ENCODE measurements around the gene RNF135. TPM values are rescaled to one million over a fixed set of nuclear protein-coding genes. Genes with fewer than 3 reads are reported as not detected.

RNF135 gene
- total and polyA plus RNA-seq, 2 of the 4 experiments (the other 2 are of a cell fraction) = 5.9 to 9.0 TPM

DNA sequence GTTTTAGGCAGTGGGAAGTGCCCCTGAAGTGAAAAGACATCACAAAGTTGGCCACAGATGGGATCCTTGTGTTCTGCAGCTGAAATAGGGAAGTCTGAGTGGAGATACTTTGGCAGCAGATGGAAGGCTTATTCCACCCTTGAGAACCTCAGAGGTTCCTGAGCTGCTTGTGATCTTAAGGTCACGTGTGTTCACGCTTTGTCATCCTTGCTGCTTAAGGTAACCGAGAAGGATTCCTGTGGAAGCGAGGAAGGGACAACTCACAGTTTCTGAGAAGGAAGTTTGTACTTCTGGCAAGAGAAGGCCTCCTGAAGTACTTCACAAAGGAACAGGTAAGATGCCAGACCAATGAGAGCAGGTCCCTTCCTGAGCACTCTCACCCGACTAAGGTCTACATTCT is 36.9 kb upstream of the RNF135 start:
- H3K4ac ChIP-seq (ENCODE audit: low read depth, low read length) = no peak overlapping the region
- dilution Hi-C loops (cut with HindIII; ENCODE audit: low sequenced_read_pairs, unreplicated experiment) (no loop called here), in situ Hi-C loops (cut with MboI; ENCODE audit: low sequenced_read_pairs) (no loop called here), intact Hi-C loops (cut with micrococcal nuclease) (no loop called here)
- H2AK5ac ChIP-seq (ENCODE audit: low read depth, low read length) = no peak overlapping the region
- BruUV-seq (replicated peaks) = no TSS peak
- H3K79me1 ChIP-seq (ENCODE audit: low read depth in 1 of 2, low read length in 2 of 2) = no peaks in the 10 kb centered on the region
- H4K20me1 ChIP-seq (ENCODE audit: insufficient read depth, low read length) = no peaks in the 10 kb centered on the region
- H2BK20ac ChIP-seq (ENCODE audit: low read depth, low read length) = no peak overlapping the region
- no peak overlapping the region for H2BK15ac ChIP-seq (ENCODE audit: low read depth, low read length)
- H4K5ac ChIP-seq (ENCODE audit: low read depth, low read length) = no peak overlapping the region
- H3K14ac ChIP-seq (replicated peaks; ENCODE audit: low read depth, low read length) = no peak overlapping the region
- H3K18ac ChIP-seq (ENCODE audit: low read depth, low read length) = no peak overlapping the region
- no peaks in the 10 kb centered on the region for H3K9me3 ChIP-seq (ENCODE audit: control insufficient read depth, insufficient read depth, low read length)
- H3K9ac ChIP-seq (ENCODE audit: low read depth, low read length) = no peak overlapping the region
- no peak overlapping the region for H2BK120ac ChIP-seq (ENCODE audit: low read depth, low read length)
- H4K91ac ChIP-seq (ENCODE audit: insufficient read depth, low read depth, low read length) = no peak overlapping the region
- POLR2A ChIA-PET (ENCODE audit: unreplicated experiment) = no interaction called here
- H4K8ac ChIP-seq (ENCODE audit: low read depth in 2 of 2, low read length in 2 of 2) = no peak overlapping the region
- no peak overlapping the region for H2AFZ ChIP-seq (replicated peaks; ENCODE audit: low read length, poor library complexity)
- WGBS, 2 experiments (ENCODE audit: extremely low coverage in 2 of 2, insufficient read length in 1 of 2) = 79% methylated on average over 4 of the region's 5 CpGs; no CpG with 5 or more reads in 1 of the 2 experiments
- no peak overlapping the region for H3K4me2 ChIP-seq (ENCODE audit: low read depth, low read length)
- H3K56ac ChIP-seq (ENCODE audit: extremely low read depth, insufficient read depth, low read length) = no peak overlapping the region
- H3K36me3 ChIP-seq (ENCODE audit: control insufficient read depth, insufficient read depth, low read length) = no peaks in the 10 kb centered on the region
- no peak overlapping the region for H3K23ac ChIP-seq (ENCODE audit: low read depth, low read length)
- TF ChIP-seq RAD21 (IDR thresholded peaks at IDR 0.05; ENCODE audit: low read length) = no peak
- no peak for TF ChIP-seq SMC3 (IDR thresholded peaks at IDR 0.05; ENCODE audit: low read depth, low read length)
- no peak for TF ChIP-seq MAZ (IDR thresholded peaks at IDR 0.05; ENCODE audit: borderline replicate concordance, low read depth, low read length)
- no peak for TF ChIP-seq CHD1 (IDR thresholded peaks at IDR 0.05; ENCODE audit: low read depth, low read length)
- TF ChIP-seq POLR2A (IDR thresholded peaks at IDR 0.05; ENCODE audit: low read depth, low read length) = no peak
- TF ChIP-seq, protein P1, sequence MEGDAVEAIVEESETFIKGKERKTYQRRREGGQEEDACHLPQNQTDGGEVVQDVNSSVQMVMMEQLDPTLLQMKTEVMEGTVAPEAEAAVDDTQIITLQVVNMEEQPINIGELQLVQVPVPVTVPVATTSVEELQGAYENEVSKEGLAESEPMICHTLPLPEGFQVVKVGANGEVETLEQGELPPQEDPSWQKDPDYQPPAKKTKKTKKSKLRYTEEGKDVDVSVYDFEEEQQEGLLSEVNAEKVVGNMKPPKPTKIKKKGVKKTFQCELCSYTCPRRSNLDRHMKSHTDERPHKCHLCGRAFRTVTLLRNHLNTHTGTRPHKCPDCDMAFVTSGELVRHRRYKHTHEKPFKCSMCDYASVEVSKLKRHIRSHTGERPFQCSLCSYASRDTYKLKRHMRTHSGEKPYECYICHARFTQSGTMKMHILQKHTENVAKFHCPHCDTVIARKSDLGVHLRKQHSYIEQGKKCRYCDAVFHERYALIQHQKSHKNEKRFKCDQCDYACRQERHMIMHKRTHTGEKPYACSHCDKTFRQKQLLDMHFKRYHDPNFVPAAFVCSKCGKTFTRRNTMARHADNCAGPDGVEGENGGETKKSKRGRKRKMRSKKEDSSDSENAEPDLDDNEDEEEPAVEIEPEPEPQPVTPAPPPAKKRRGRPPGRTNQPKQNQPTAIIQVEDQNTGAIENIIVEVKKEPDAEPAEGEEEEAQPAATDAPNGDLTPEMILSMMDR (conservative IDR thresholded peaks at IDR 0.05; ENCODE audit: low read depth, low read length) = no peak
- no peak for TF ChIP-seq RFX5 (IDR thresholded peaks at IDR 0.05; ENCODE audit: low read depth, low read length)
- no peak for TF ChIP-seq NFE2L2 (IDR thresholded peaks at IDR 0.05; ENCODE audit: low read depth, low read length)
- no peak for TF ChIP-seq RCOR1 (IDR thresholded peaks at IDR 0.05; ENCODE audit: insufficient replicate concordance, low read length)
- TF ChIP-seq CEBPB (IDR thresholded peaks at IDR 0.05; ENCODE audit: low read depth, low read length) = no peak
- no peak for TF ChIP-seq FOS (IDR thresholded peaks at IDR 0.05; ENCODE audit: low read depth, low read length)
- no peak for TF ChIP-seq BHLHE40 (IDR thresholded peaks at IDR 0.05; ENCODE audit: low read depth, low read length)
- no peak for TF ChIP-seq MXI1 (IDR thresholded peaks at IDR 0.05; ENCODE audit: borderline replicate concordance, low read depth, low read length)
- no peaks in the 10 kb centered on the region for H3K4me1 ChIP-seq (ENCODE audit: control insufficient read depth, insufficient read depth, low read length)
- DNase-seq (no peak), ATAC-seq (ENCODE audit: low read depth) (no peak)
- H3K27me3 ChIP-seq (ENCODE audit: control insufficient read depth, insufficient read depth, low read length) = peaks cover 3% of the 10 kb centered on the region; the same call in 1 of the 2 replicates
- no peak overlapping the region for H2BK5ac ChIP-seq (ENCODE audit: low read depth, low read length, poor library complexity, severe bottlenecking)
- H3K4me3 ChIP-seq (ENCODE audit: insufficient read depth, low read depth, low read length) = no peak overlapping the region
- H3K9me1 ChIP-seq (ENCODE audit: insufficient read depth, low read length) = no peaks in the 10 kb centered on the region; the same call in 1 of the 2 replicates
- no peak overlapping the region for H2AK9ac ChIP-seq (replicated peaks; ENCODE audit: low read depth, low read length, poor library complexity)
- CTCF ChIA-PET = interaction anchor here (0.6 kb wide), 1 partner anchor 61 kb away, joined by 3 read pairs; no protein-coding TSS in a partner anchor
- H3K27ac ChIP-seq (ENCODE audit: insufficient read depth, low read length) = no peak overlapping the region

Measured in IMR-90 (cell line).